Caco-2 (cell line): ENCODE measurements around the gene RRAS. TPM values are rescaled to one million over a fixed set of nuclear protein-coding genes. Genes with fewer than 3 reads are reported as not detected.
A peak's percentile ranks its signal among the peaks of the same experiment; 100 is the strongest.

ENCODE experiments used
- Bru-seq: library from RNA; stranded (reverse); fragments of 400-500 nt; gene quantifications from one replicate; lab custom pipeline; 2021; lab: Mats Ljungman, UMichigan
- BruChase-seq, 2 experiments: library from RNA; stranded (reverse); fragments of 400-500 nt; gene quantifications; one replicate each; lab custom pipeline; 2021; lab: Mats Ljungman, UMichigan
- BruUV-seq: library from RNA; stranded (reverse); fragments of 400-500 nt; replicated peaks from 2 replicates; lab custom pipeline; 2021; lab: Mats Ljungman, UMichigan
- CTCF ChIA-PET: fragments of 300-600 bp; sonication (Branson Sonifier 250); formaldehyde crosslinking; loops from one replicate; lab custom pipeline; 2022; ENCODE audit warnings: antibody characterized with exemption; lab: Charles Lee
- POLR2A ChIA-PET: fragments of 300-600 bp; sonication (Branson Sonifier 250); formaldehyde crosslinking; loops from one replicate; lab custom pipeline; 2022; ENCODE audit warnings: antibody characterized with exemption; lab: Charles Lee
- DNase-seq, 2 experiments: peaks; one replicate each; pipeline versions ENCODE4 v3.0.0 to v3.0.0-alpha.2; 2020 to 2022
- H3K27me3 ChIP-seq: replicated peaks from 2 replicates; pipeline ENCODE4 v1.6.0; 2011; ENCODE audit warnings: low read length; ENCODE audit not compliant: control insufficient read depth, insufficient read depth
- H3K36me3 ChIP-seq: 2 replicates; pipeline ENCODE4 v1.5.1; 2011; ENCODE audit warnings: low read length; ENCODE audit not compliant: control insufficient read depth, insufficient read depth
- H3K4me1 ChIP-seq: fragments of 250-450 bp; sonication (Bioruptor Pico); 2 replicates; pipeline ENCODE4 v1.5.1; 2020; ENCODE audit warnings: mild to moderate bottlenecking
- H3K4me3 ChIP-seq: 2 replicates; pipeline ENCODE4 v1.5.1; 2011; ENCODE audit warnings: low read depth, mild to moderate bottlenecking, control low read depth, low read length
- H3K9me3 ChIP-seq: fragments of 250-450 bp; sonication (Bioruptor Pico); 2 replicates; pipeline ENCODE4 v1.5.1; 2020; ENCODE audit warnings: mild to moderate bottlenecking, moderate library complexity
- H3K27ac Mint-ChIP-seq: one replicate; pipeline ENCODE4 v1.8.0; 2022; ENCODE audit warnings: mixed read lengths; ENCODE audit not compliant: unreplicated experiment
- H3K27me3 Mint-ChIP-seq: one replicate; pipeline ENCODE4 v1.8.0; 2022; ENCODE audit warnings: mixed read lengths; ENCODE audit not compliant: insufficient read depth, unreplicated experiment
- H3K36me3 Mint-ChIP-seq: one replicate; pipeline ENCODE4 v1.8.0; 2022; ENCODE audit warnings: mild to moderate bottlenecking, mixed read lengths; ENCODE audit not compliant: insufficient read depth, unreplicated experiment
- H3K4me1 Mint-ChIP-seq: one replicate; pipeline ENCODE4 v1.8.0; 2022; ENCODE audit warnings: low read depth, mixed read lengths; ENCODE audit not compliant: unreplicated experiment
- H3K4me3 Mint-ChIP-seq: one replicate; pipeline ENCODE4 v1.8.0; 2022; ENCODE audit warnings: mild to moderate bottlenecking, moderate library complexity, mixed read lengths; ENCODE audit not compliant: unreplicated experiment
- H3K9me3 Mint-ChIP-seq: one replicate; pipeline ENCODE4 v1.8.0; 2022; ENCODE audit warnings: mixed read lengths; ENCODE audit not compliant: unreplicated experiment
- CTCF ChIP-seq, 2 experiments: fragments of 200-600 bp in 1 of 2; IDR thresholded peaks; 1 replicate in 1 of 2; 2 replicates in 1 of 2; pipeline versions ENCODE4 v1.5.1 to v1.8.0; 2011 to 2022; ENCODE audit warnings: antibody characterized with exemption in 1 of 2, control low read depth in 1 of 2, inconsistent platforms in 1 of 2, low read depth in 1 of 2, low read length in 1 of 2, mild to moderate bottlenecking in 1 of 2, moderate library complexity in 1 of 2; ENCODE audit not compliant: insufficient read depth in 1 of 2, severe bottlenecking in 1 of 2, unreplicated experiment in 1 of 2
- intact Hi-C: fragments of 100-400 bp; cut with micrococcal nuclease; formaldehyde crosslinking; loops from one replicate; pipeline ENCODE4 v1.10.0; 2022; ENCODE audit not compliant: unreplicated experiment
- long read RNA-seq: library from polyadenylated mRNA; stranded (forward); transcript quantifications from one replicate; pipeline ENCODE4 v2.0.0, GENCODE V29; 2022
- total RNA-seq: library from RNA; stranded (reverse); gene quantifications from 2 replicates; pipeline ENCODE4 v1.2.3, GENCODE V29; 2022

The RRAS gene
- total RNA-seq (10.6 and 11.3 TPM in 2 replicates), Bru-seq, nascent RNA (percentile 28 among the genes with signal in this experiment), BruChase-seq, experiment 1, labeled RNA remaining after a 2-hour chase (percentile 29 among the genes with signal in this experiment), BruChase-seq, experiment 2, labeled RNA remaining after a 6-hour chase (percentile 37 among the genes with signal in this experiment)
- long read RNA-seq, transcript RRAS-201 (6 exons, 1,044 nt) = major isoform, 30 of 31 reads
- long read RNA-seq, partial matches to known transcripts = 0 of 31 reads
- long read RNA-seq, other reads (novel, unspliced or antisense) = 0 of 31 reads

GRCh38 chr19:49640113-49640898, at the start of gene RRAS:
Gene RRAS, minus strand, starts transcription at chr19:49640143. Its CDS starts 45 bp downstream, at chr19:49640098.
- Mint-ChIP-seq H3K4me1 (peaks cover 43% of the 10 kb centered on the region), H3K27ac (peak within 1 kb of the TSS; percentile 100), H3K4me3 (peak within 1 kb of the TSS; percentile 91), H3K27me3 (no peaks in the 10 kb centered on the region), H3K36me3 (peaks cover 74% of the 10 kb centered on the region), H3K9me3 (no peaks in the 10 kb centered on the region)
- intact Hi-C loops = loop anchor here (1.0 to 2.0 kb wide), 5 partner anchors 25 to 237 kb away; partner anchors contain the start of genes AKT1S1, AP2A1, BCL2L12 and IRF3
- Histone ChIP-seq H3K36me3 (no peaks in the 10 kb centered on the region), H3K4me1 (peaks cover 7% of the 10 kb centered on the region), H3K4me3 (peak within 1 kb of the TSS; percentile 59), H3K27me3 (no peaks in the 10 kb centered on the region), H3K9me3 (no peaks in the 10 kb centered on the region)
- BruUV-seq = no TSS peak
- POLR2A ChIA-PET = interaction anchor here (0.5 to 1.6 kb wide), 34 partner anchors 9 to 689 kb away, joined by 3 to 50 read pairs (median 5); partner anchors contain the start of genes ALDH16A1, AP2A1, ATF5 and BCL2L12
- no peak for TF ChIP-seq CTCF (IDR thresholded peaks at IDR 0.05; ENCODE audit: insufficient read depth in 1 of 2, low read depth in 1 of 2, low read length in 1 of 2, severe bottlenecking in 1 of 2, unreplicated experiment in 1 of 2)
- DNase-seq = peak; percentile 100
- CTCF ChIA-PET = interaction anchor here (0.5 to 1.4 kb wide), 20 partner anchors 8 to 1436 kb away, joined by 3 to 11 read pairs (median 4); partner anchors contain the start of genes NOSIP, PRR12, PRRG2 and RUVBL2

- H3K36me3 ChIP-seq = peaks cover 3% of the 10 kb centered on the region; the same call in 1 of the 2 replicates
- no TSS peak for BruUV-seq
- H3K4me1 Mint-ChIP-seq = peaks cover 14% of the 10 kb centered on the region
- intact Hi-C loops = no loop called here
- H3K4me3 ChIP-seq = no peak within 1 kb of the TSS
- no peak for TF ChIP-seq CTCF (IDR thresholded peaks at IDR 0.05; ENCODE audit: insufficient read depth in 1 of 2, low read depth in 1 of 2, low read length in 1 of 2, severe bottlenecking in 1 of 2, unreplicated experiment in 1 of 2)
- peaks cover 85% of the 10 kb centered on the region for H3K36me3 Mint-ChIP-seq
- no peaks in the 10 kb centered on the region for H3K4me1 ChIP-seq
- H3K9me3 ChIP-seq = no peaks in the 10 kb centered on the region
- no peaks in the 10 kb centered on the region for H3K27me3 ChIP-seq
- H3K27me3 Mint-ChIP-seq = no peaks in the 10 kb centered on the region
- CTCF ChIA-PET = no interaction called here
- H3K9me3 Mint-ChIP-seq = peaks cover 9% of the 10 kb centered on the region
- peak within 1 kb of the TSS; percentile 67 for H3K27ac Mint-ChIP-seq
- DNase-seq = no peak
- H3K4me3 Mint-ChIP-seq = peak within 1 kb of the TSS; percentile 58
- POLR2A ChIA-PET = no interaction called here
Measured at GRCh38 chr19:49689133-49690078, 49.5 kb upstream of the RRAS start, which contains the start of gene ADM5. Gene ADM5, plus strand, starts transcription at chr19:49689594. Its CDS starts 244 bp downstream, at chr19:49689838.
